Uterus (tissue), 2 donors: ENCODE measurements around the gene ABCB10.

Source experiments
- CTCF ChIP-seq, 4 experiments: fragments of 200-600 bp in 2 of 4; fragments of 450-650 bp in 2 of 4; sonication (generic) in 2 of 4; IDR thresholded peaks; one replicate each; pipeline ENCODE4 v1.5.1; 2016 to 2019; ENCODE audit warnings: antibody characterized with exemption in 4 of 4, mild to moderate bottlenecking in 2 of 4, moderate library complexity in 1 of 4
- POLR2A ChIP-seq, 2 donors: fragments of 450-650 bp; IDR thresholded peaks; one replicate each; pipeline ENCODE4 v1.6.1; 2016; ENCODE audit warnings: antibody characterized with exemption in 2 of 2, mild to moderate bottlenecking in 1 of 2, moderate library complexity in 1 of 2

GRCh38 chr1:229531326-229531725, 27.2 kb downstream of the ABCB10 start:
- no peak for TF ChIP-seq CTCF (IDR thresholded peaks at IDR 0.05)
- TF ChIP-seq POLR2A (IDR thresholded peaks at IDR 0.05): no peak
